ENCODE measurements around the gene UTRN. TPM values are rescaled to one million over a fixed set of nuclear protein-coding genes. Genes with fewer than 3 reads are reported as not detected.

The UTRN gene
- total and polyA plus RNA-seq, 2 experiments from 2014 or later = 53.9 to 121 TPM

DNA sequence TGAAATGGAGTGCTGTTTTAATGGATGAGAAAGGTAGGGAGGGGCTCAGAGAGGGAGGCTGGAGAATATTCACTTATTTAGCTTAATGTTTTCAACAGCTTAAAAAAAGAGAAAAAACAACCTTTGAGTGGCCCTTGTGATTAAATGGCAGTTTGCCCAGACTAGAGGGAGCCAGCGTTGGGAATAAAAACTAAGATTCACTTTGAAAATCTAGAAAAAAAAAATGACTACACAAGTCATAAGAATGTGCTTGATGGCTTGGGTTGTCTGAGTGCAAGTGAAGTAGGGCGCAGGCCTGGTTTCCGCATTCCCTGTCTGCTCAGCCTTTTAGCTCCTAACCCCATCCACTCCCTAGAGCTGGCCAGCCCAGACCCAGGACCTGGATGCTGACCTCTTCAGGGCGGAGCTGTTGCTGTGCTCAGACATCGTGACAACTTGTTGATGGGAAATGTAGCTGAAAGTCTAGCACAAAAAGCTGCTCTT is 28.9 kb downstream of the UTRN start (continued):
- TF ChIP-seq NANOG (IDR thresholded peaks at IDR 0.05; ENCODE audit: borderline replicate concordance) (no peak), EZH2phosphoT487 (IDR thresholded peaks at IDR 0.05; ENCODE audit: unreplicated experiment) (no peak), EZH2 (IDR thresholded peaks at IDR 0.05; ENCODE audit: low read depth, unreplicated experiment) (no peak), ETS1 (IDR thresholded peaks at IDR 0.05) (no peak), ZNF114 (CRISPR knock-in tag; IDR thresholded peaks at IDR 0.05) (no peak), STAT1 (IDR thresholded peaks at IDR 0.05; ENCODE audit: unreplicated experiment) (no peak), POLR2AphosphoS5 (IDR thresholded peaks at IDR 0.05; ENCODE audit: low read depth) (no peak), ZNF331 (CRISPR knock-in tag; IDR thresholded peaks at IDR 0.05; ENCODE audit: low read depth) (no peak), REST (IDR thresholded peaks at IDR 0.05; ENCODE audit: unreplicated experiment) (no peak)
- TF ChIP-seq, protein P1, sequence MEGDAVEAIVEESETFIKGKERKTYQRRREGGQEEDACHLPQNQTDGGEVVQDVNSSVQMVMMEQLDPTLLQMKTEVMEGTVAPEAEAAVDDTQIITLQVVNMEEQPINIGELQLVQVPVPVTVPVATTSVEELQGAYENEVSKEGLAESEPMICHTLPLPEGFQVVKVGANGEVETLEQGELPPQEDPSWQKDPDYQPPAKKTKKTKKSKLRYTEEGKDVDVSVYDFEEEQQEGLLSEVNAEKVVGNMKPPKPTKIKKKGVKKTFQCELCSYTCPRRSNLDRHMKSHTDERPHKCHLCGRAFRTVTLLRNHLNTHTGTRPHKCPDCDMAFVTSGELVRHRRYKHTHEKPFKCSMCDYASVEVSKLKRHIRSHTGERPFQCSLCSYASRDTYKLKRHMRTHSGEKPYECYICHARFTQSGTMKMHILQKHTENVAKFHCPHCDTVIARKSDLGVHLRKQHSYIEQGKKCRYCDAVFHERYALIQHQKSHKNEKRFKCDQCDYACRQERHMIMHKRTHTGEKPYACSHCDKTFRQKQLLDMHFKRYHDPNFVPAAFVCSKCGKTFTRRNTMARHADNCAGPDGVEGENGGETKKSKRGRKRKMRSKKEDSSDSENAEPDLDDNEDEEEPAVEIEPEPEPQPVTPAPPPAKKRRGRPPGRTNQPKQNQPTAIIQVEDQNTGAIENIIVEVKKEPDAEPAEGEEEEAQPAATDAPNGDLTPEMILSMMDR (conservative IDR thresholded peaks at IDR 0.05; ENCODE audit: low read depth in 2 of 2) = no peak

DNA sequence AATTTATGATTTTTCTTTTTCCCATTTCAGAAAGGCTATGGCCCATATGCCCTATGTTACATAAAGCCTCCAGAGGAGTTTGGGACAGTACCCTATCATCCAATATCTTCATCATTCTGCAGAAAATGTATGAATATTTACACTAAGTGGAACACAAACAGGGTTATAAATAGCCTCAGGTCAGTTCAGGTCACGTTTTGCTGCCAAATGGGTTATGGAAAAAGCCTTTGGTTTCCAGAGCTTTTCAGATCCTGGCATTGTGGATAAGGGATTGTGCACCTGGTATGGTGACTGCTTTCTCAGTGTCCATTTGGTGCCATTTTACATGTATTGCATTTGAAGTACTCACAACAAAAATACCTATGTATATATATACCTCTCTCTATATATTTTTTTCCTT is 29.4 kb downstream of the UTRN start:
- no peak overlapping the region for H3K4me2 ChIP-seq
- H3K79me2 ChIP-seq (replicated peaks; ENCODE audit: insufficient read depth) = peaks cover 39% of the 10 kb centered on the region
- Mint-ChIP-seq H3K36me3 (ENCODE audit: low read depth) (peaks cover 4% of the 10 kb centered on the region; the same call in 1 of the 3 replicates), H3K4me3 (no peak overlapping the region), H3K27ac (no peak overlapping the region), H3K9me3 (no peaks in the 10 kb centered on the region), H3K27me3 (ENCODE audit: insufficient read depth, low read depth, poor library complexity) (no peaks in the 10 kb centered on the region), H3K4me1 (peaks cover 9% of the 10 kb centered on the region)
- H3K27me3 ChIP-seq (ENCODE audit: insufficient read depth) = no peaks in the 10 kb centered on the region
- no peak overlapping the region for H3K27ac ChIP-seq (ENCODE audit: low read depth)
- H3K36me3 ChIP-seq (ENCODE audit: insufficient read depth) = no peaks in the 10 kb centered on the region
- ATAC-seq = no peak
- H3K9me2 ChIP-seq (ENCODE audit: insufficient read depth) = no peaks in the 10 kb centered on the region
- H3K4me3 ChIP-seq = no peak overlapping the region
- H4K20me1 ChIP-seq (replicated peaks; ENCODE audit: insufficient read depth) = no peaks in the 10 kb centered on the region
- H3K4me1 ChIP-seq (ENCODE audit: insufficient read depth) = peaks cover 21% of the 10 kb centered on the region
- H3F3A ChIP-seq (replicated peaks; ENCODE audit: low read depth) = no peaks in the 10 kb centered on the region
- no peak overlapping the region for H2AFZ ChIP-seq
- DNase-seq (ENCODE audit: low spot score) = no peak
- no peak for TF ChIP-seq STAT1 (IDR thresholded peaks at IDR 0.05; ENCODE audit: unreplicated experiment)
- TF ChIP-seq, protein P2, sequence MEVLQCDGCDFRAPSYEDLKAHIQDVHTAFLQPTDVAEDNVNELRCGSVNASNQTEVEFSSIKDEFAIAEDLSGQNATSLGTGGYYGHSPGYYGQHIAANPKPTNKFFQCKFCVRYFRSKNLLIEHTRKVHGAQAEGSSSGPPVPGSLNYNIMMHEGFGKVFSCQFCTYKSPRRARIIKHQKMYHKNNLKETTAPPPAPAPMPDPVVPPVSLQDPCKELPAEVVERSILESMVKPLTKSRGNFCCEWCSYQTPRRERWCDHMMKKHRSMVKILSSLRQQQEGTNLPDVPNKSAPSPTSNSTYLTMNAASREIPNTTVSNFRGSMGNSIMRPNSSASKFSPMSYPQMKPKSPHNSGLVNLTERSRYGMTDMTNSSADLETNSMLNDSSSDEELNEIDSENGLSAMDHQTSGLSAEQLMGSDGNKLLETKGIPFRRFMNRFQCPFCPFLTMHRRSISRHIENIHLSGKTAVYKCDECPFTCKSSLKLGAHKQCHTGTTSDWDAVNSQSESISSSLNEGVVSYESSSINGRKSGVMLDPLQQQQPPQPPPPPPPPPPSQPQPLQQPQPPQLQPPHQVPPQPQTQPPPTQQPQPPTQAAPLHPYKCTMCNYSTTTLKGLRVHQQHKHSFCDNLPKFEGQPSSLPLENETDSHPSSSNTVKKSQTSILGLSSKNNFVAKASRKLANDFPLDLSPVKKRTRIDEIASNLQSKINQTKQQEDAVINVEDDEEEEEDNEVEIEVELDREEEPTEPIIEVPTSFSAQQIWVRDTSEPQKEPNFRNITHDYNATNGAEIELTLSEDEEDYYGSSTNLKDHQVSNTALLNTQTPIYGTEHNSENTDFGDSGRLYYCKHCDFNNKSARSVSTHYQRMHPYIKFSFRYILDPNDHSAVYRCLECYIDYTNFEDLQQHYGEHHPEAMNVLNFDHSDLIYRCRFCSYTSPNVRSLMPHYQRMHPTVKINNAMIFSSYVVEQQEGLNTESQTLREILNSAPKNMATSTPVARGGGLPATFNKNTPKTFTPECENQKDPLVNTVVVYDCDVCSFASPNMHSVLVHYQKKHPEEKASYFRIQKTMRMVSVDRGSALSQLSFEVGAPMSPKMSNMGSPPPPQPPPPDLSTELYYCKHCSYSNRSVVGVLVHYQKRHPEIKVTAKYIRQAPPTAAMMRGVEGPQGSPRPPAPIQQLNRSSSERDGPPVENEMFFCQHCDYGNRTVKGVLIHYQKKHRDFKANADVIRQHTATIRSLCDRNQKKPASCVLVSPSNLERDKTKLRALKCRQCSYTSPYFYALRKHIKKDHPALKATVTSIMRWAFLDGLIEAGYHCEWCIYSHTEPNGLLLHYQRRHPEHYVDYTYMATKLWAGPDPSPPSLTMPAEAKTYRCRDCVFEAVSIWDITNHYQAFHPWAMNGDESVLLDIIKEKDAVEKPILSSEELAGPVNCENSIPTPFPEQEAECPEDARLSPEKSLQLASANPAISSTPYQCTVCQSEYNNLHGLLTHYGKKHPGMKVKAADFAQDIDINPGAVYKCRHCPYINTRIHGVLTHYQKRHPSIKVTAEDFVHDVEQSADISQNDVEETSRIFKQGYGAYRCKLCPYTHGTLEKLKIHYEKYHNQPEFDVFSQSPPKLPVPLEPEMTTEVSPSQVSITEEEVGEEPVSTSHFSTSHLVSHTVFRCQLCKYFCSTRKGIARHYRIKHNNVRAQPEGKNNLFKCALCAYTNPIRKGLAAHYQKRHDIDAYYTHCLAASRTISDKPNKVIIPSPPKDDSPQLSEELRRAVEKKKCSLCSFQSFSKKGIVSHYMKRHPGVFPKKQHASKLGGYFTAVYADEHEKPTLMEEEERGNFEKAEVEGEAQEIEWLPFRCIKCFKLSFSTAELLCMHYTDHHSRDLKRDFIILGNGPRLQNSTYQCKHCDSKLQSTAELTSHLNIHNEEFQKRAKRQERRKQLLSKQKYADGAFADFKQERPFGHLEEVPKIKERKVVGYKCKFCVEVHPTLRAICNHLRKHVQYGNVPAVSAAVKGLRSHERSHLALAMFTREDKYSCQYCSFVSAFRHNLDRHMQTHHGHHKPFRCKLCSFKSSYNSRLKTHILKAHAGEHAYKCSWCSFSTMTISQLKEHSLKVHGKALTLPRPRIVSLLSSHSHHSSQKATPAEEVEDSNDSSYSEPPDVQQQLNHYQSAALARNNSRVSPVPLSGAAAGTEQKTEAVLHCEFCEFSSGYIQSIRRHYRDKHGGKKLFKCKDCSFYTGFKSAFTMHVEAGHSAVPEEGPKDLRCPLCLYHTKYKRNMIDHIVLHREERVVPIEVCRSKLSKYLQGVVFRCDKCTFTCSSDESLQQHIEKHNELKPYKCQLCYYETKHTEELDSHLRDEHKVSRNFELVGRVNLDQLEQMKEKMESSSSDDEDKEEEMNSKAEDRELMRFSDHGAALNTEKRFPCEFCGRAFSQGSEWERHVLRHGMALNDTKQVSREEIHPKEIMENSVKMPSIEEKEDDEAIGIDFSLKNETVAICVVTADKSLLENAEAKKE (CRISPR knock-in tag; IDR thresholded peaks at IDR 0.05) = no peak
- no peak for TF ChIP-seq ZNF114 (CRISPR knock-in tag; IDR thresholded peaks at IDR 0.05)

Data from GM23338 (cell line).